Lung (tissue), 12 donors: Measurements from ENCODE around the gene TSC1. TPM values are rescaled to one million over a fixed set of nuclear protein-coding genes. Genes with fewer than 3 reads are reported as not detected.

Experiments used
- ATAC-seq: fragments of 200-7000 bp; cut with Tn5 transposase; one replicate; pipeline ENCODE4 v1.9.1; 2020; ENCODE audit warnings: moderate number of reproducible peaks; ENCODE audit not compliant: insufficient read depth, low FRiP score
- DNase-seq, 3 donors: peaks; one replicate each; pipeline ENCODE4 v3.0.0-alpha.2; 2013 to 2017
- H3K27ac ChIP-seq, 2 donors: one replicate each; pipeline ENCODE4 v1.5.1; 2013; ENCODE audit warnings: mild to moderate bottlenecking in 2 of 2, moderate library complexity in 2 of 2, control low read depth in 1 of 2, inconsistent platforms in 1 of 2, low read depth in 1 of 2, low read length in 1 of 2
- H3K27me3 ChIP-seq, 3 donors: one replicate each; pipeline ENCODE4 v1.5.1; 2013; ENCODE audit warnings: low read length in 2 of 3; ENCODE audit not compliant: control insufficient read depth in 3 of 3, insufficient read depth in 3 of 3
- H3K36me3 ChIP-seq, 4 donors: one replicate each; pipeline ENCODE4 v1.5.1; 2013; ENCODE audit warnings: low read length in 4 of 4, mild to moderate bottlenecking in 1 of 4, moderate library complexity in 1 of 4; ENCODE audit not compliant: control insufficient read depth in 4 of 4, insufficient read depth in 4 of 4
- H3K4me1 ChIP-seq, 5 donors: one replicate each; pipeline ENCODE4 v1.5.1; 2013; ENCODE audit warnings: low read length in 5 of 5, mild to moderate bottlenecking in 2 of 5, moderate library complexity in 1 of 5; ENCODE audit not compliant: control insufficient read depth in 5 of 5, insufficient read depth in 5 of 5
- H3K4me3 ChIP-seq: one replicate; pipeline ENCODE4 v1.5.1; 2013; ENCODE audit warnings: mild to moderate bottlenecking, control low read depth, moderate library complexity
- H3K9ac ChIP-seq, 2 donors: one replicate each; pipeline ENCODE4 v1.5.1; 2013; ENCODE audit warnings: low read length in 2 of 2, control low read depth in 1 of 2; ENCODE audit not compliant: insufficient read depth in 1 of 2
- H3K9me3 ChIP-seq, 4 donors: one replicate each; pipeline ENCODE4 v1.5.1; 2013; ENCODE audit warnings: low read length in 3 of 4, mild to moderate bottlenecking in 1 of 4, moderate library complexity in 1 of 4; ENCODE audit not compliant: control insufficient read depth in 4 of 4, insufficient read depth in 3 of 4
- WGBS, 2 donors: extraction: QIAGEN DNeasy Blood & Tissue Kit; methylation state at CpG; one replicate each; pipeline ENCODE4 v1.1.7; 2013; 5-methylcytosine and 5-hydroxymethylcytosine counted together
- polyA plus RNA-seq, 2 donors: library from polyadenylated mRNA; stranded (reverse); fragments of 200-250 nt; gene quantifications; one replicate each; pipeline ENCODE4 v1.2.1, GENCODE V29; 2013
- total RNA-seq, 2 donors: library from RNA; depleted of rRNA in 1 of 2; stranded (reverse); fragments of >200 nt in 1 of 2; gene quantifications; one replicate each; pipeline ENCODE4 v1.2.1, GENCODE V29; 2014 to 2021
- TF ChIP-seq, protein P1 (sequence below): IDR thresholded peaks from 2 replicates; pipeline ENCODE4 v1.5.1; 2012; ENCODE audit warnings: mild to moderate bottlenecking; ENCODE audit errors: control extremely low read depth, extremely low read depth
- donor health status: control.
- donor health status: control.
- donor health status: Bipolar disorder and iron deficiency.
- donor health status: healthy.
- donor health status: DM: yes; HTN: yes; CAD: no.

The TSC1 gene
- total and polyA plus RNA-seq, 4 donors: 11.4 to 76.6 (median 33.5) TPM

DNA sequence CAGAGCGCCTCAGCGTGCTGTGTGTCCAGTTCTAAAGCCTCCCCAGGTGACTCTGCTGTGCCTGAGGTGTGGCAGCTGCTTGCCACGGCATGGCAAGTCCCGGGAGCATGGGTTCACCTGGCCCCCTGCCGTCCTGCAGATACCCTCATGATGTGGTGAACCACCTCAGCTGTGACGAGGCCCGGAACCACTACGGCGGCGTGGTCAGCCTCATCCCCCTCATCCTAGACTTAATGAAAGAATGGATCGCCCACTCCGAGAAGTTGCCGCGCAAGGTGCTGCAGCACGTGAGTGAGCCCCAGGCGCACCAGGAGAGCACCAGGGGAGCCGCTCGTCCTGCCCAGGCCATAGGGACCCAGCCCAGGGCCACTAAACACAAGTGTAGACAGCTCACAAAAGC is 56.3 kb downstream of the TSC1 start:
- ATAC-seq (no peak), DNase-seq (no peak)
- TF ChIP-seq, protein P1, sequence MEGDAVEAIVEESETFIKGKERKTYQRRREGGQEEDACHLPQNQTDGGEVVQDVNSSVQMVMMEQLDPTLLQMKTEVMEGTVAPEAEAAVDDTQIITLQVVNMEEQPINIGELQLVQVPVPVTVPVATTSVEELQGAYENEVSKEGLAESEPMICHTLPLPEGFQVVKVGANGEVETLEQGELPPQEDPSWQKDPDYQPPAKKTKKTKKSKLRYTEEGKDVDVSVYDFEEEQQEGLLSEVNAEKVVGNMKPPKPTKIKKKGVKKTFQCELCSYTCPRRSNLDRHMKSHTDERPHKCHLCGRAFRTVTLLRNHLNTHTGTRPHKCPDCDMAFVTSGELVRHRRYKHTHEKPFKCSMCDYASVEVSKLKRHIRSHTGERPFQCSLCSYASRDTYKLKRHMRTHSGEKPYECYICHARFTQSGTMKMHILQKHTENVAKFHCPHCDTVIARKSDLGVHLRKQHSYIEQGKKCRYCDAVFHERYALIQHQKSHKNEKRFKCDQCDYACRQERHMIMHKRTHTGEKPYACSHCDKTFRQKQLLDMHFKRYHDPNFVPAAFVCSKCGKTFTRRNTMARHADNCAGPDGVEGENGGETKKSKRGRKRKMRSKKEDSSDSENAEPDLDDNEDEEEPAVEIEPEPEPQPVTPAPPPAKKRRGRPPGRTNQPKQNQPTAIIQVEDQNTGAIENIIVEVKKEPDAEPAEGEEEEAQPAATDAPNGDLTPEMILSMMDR: no peak
- Histone ChIP-seq H3K36me3 (peaks cover 0 to 4% (median 4%) of the 10 kb centered on the region in 4 donors), H3K9ac (no peak overlapping the region), H3K27ac (no peak overlapping the region), H3K4me1 (peaks cover 0 to 9% (median 0%) of the 10 kb centered on the region in 5 donors), H3K9me3 (no peaks in the 10 kb centered on the region), H3K27me3 (no peaks in the 10 kb centered on the region), H3K4me3 (no peak overlapping the region)
- WGBS, 2 donors: 97 to 98% methylated on average over 18 of the region's 18 CpGs

DNA sequence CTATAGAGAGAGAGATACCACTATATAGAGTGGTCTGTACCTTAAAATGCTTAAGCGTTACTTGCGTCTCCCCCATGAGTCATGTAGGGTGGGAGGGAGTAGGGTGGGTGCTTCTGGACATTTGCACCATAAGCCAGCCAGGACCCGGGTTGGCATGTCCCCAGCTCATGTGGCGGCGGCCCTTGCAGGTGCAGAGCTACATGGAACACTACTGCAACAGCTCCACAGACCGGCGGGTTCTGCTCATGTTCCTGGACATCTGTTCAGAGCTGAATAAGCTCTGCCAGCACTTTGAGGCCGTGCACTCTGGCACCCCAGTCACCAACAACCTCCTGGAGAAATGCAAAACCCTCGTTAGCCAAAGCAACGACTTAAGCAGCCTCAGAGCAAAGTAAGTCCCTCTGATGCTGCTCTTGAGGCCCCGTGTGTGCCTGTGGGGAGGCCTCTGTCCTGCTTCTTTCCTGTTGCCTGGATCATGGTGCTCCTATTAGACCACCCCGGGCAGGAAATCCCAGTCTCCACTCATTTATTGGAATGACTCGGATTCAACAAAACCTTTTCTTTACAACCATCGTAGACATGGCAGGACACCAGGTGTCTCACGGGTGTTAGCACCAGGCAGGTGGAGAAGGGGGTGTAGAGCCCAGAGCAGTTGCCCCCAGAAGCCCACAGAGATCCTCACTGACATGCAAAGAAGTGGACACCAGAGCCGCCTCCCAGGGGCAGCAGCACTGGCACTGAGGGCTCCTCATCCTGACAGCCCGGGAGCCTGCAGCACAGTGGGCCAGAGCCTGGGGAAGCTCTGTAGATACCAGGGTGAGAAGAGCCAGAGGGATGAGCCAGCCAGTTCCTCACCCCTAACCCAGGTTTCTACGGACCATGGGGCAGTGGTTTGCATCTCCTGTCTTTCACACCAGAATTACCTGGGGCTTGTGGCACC is 57.0 kb downstream of the TSC1 start:
- H3K9me3 ChIP-seq: no peaks in the 10 kb centered on the region
- TF ChIP-seq, protein P1: no peak
- peaks cover 0 to 4% (median 4%) of the 10 kb centered on the region in 4 donors for H3K36me3 ChIP-seq
- no peak for ATAC-seq
- H3K27ac ChIP-seq: no peak overlapping the region
- H3K4me3 ChIP-seq: no peak overlapping the region
- WGBS, 2 donors: 91 to 92% methylated on average over 18 of the region's 18 CpGs
- no peak overlapping the region for H3K9ac ChIP-seq
- peaks cover 0 to 4% (median 0%) of the 10 kb centered on the region in 5 donors for H3K4me1 ChIP-seq
- H3K27me3 ChIP-seq: no peaks in the 10 kb centered on the region
- DNase-seq: no peak

- WGBS, 2 donors: 90 to 93% methylated on average over 6 of the region's 6 CpGs
- ATAC-seq: no peak
Measured at GRCh38 chr9:132886334-132886725, 58.1 kb downstream of the TSC1 start.

More at GRCh38 chr9:132886334-132886725, 58.1 kb downstream of the TSC1 start:
- H3K4me3 ChIP-seq: no peak overlapping the region
- H3K27ac ChIP-seq: no peak overlapping the region
- H3K27me3 ChIP-seq: no peaks in the 10 kb centered on the region
- TF ChIP-seq, protein P1: no peak
- no peak overlapping the region for H3K9ac ChIP-seq
- H3K9me3 ChIP-seq: no peaks in the 10 kb centered on the region
- H3K36me3 ChIP-seq: peaks cover 0 to 4% (median 4%) of the 10 kb centered on the region in 4 donors
- H3K4me1 ChIP-seq: no peaks in the 10 kb centered on the region
- DNase-seq: no peak
